SHP77 treated with DMSO at 0.1 percent for 48 hours (cell line): ENCODE results near the gene FBXL16.
"Not testable (repeated sequence)": the region's sequence is repeated elsewhere in the genome, so short reads cannot be mapped to it uniquely, and the experiment has no call there.

Experiments
- DNase-seq: peaks from one replicate; lab custom pipeline; 2025; lab: John Stamatoyannopoulos, UW

The FBXL16 gene

DNA sequence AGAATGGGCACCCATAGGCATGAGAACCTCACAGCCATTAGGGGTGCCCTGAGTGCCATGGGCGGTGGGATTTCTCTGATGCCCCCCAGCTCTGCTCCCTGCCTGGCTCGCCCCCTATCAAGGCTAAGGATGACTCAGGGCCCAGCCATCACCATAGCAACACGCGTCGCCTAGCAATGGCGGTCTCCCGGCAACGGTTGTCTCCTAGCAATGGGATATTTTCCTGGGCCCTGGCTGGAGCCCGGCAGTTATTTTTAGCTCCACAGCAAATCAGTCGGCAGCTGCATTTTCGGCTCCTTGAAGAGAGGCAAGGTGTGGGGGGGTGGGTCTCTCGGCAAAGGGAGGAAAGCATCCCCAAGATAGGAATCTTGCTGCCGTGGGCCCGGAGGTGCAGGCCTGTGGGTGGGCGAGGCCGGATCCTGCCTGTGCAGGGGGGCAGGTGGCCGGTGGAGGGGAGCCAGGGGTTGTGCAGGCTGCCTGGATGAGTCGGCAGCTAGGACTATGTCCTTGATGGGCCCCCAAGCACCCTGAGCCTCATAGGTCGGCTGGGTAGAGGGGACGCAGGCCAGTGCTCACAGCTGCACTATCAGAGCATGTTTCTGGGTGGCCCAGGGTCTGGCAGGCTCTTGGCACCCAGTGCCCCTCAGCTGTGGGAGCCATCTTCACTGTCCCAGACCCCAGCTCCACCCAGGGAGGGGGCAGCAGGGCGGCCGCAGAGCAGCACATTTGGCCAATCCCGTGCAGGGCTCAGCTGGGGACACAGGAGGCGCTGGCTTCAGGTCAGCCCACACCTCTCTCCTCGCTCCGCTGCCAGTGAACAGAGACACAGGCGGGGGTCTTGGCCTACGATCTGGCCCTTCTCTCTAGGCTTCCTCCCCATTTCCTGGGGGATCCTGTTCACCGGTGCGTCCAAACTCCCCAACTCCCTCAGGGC is 4.2 kb upstream of the FBXL16 start:
- peak; percentile 73 for DNase-seq

- no peak for DNase-seq
Observed at GRCh38 chr16:708959-709358, 3.4 kb upstream of the FBXL16 start.

DNA sequence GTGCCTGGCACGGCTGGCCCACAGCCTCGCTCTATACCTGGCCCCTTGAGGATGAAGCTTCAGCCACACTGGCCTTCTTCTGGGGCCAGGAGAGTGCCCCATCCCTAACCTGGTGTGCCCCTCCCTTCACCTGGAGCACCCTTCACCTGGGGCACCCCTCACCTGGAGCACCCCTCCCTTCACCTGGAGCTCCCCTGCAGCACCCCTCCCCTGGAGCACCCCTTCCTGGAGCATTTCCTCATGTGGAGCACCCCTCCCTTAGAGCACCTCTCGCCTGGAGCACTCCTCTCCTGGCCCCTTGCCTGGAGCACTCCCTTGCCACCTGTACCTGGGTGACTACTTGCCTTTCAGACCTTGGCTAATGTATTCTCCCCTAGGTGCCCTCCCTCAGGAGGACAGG is 2.4 kb upstream of the FBXL16 start:
- DNase-seq = no peak

DNA sequence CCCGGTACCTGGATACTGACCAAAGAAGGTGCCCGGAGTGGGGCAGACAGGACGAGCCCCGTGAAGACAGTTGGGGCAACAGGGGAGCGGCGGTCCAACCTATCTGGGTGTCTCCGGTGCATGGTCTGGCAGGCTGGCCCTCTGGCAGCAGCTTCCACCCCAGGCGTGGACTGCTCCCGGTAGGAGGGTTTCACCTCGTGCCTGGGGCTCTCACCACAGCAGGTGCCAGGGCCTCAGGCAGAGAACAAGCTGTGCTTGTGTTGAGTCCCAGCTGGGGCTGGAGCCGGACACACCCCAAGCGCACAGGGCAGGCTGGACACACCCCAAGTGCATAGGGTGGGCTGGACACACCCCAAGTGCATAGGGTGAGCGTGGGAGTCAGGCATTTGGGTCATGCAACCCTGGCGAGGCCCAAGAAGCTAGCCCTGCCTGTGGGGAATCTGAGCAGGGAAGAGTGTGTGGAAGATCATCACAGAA is 1.5 kb upstream of the FBXL16 start:
- DNase-seq = no peak

GRCh38 chr16:706189-707061 is 824 bp upstream of the FBXL16 start:
- no peak for DNase-seq

DNA sequence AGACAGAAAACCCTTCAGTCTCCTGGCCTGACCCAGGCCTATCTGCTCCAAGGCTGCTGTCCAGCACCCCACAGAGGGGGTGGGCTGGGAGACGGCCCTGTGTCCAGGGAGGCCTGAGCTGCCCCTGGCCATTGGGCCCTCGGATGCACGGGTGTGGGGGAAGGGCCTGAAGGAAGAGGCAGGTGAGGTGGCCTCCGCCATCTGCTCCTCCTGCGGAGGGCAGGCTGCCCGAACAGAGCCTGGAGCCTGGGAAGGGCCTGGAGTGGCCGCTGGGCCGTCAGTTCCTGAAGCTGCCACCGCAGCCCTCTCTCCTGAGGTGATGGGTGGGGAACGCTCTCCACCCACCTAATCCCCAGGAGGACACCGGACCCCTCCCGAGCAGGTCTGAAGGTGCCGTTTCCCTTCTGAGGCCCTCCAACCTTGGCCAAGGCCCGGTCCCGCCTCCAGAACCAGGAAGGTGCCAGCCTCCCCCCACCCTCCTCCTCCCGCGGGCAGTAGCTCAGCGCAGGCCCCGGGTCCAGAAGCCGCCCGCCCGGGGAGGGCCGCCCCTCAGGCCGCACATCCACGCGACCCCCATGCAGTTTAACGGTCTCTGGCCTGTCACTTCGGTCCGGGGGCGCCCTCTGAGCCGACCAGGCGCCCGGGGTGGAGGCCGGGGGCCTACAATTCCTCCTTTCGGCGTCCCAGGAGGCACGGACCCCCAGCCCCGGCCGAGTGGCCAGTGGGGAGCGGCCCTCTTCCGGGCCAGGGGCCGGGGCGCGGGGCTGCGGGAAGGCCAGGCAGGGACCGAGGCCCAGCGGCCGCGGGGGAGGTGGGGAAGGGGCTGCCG is 835 bp downstream of the FBXL16 start:
- no peak for DNase-seq

- DNase-seq = no peak
Observed at GRCh38 chr16:704047-704446, 1.6 kb downstream of the FBXL16 start.

GRCh38 chr16:703406-703805 is 2.2 kb downstream of the FBXL16 start:
- DNase-seq = no peak

GRCh38 chr16:702341-702740 is 3.3 kb downstream of the FBXL16 start:
- no peak for DNase-seq

GRCh38 chr16:700684-701584 is 4.7 kb downstream of the FBXL16 start:
- no peak for DNase-seq

GRCh38 chr16:698911-699671 is 6.5 kb downstream of the FBXL16 start:
- DNase-seq = no peak

- peak; percentile 85 for DNase-seq
Observed at GRCh38 chr16:695355-696089, 10.1 kb downstream of the FBXL16 start.

GRCh38 chr16:694863-695354 is 10.7 kb downstream of the FBXL16 start:
- DNase-seq = no peak

GRCh38 chr16:694187-694862 is 11.3 kb downstream of the FBXL16 start:
- DNase-seq = no peak

GRCh38 chr16:693766-694165 is 11.8 kb downstream of the FBXL16 start:
- no peak for DNase-seq

- no peak for DNase-seq
Observed at GRCh38 chr16:693364-693763, 12.2 kb downstream of the FBXL16 start.

GRCh38 chr16:692356-693108 is 13.1 kb downstream of the FBXL16 start:
- DNase-seq = no peak

GRCh38 chr16:691242-691641 is 14.4 kb downstream of the FBXL16 start:
- DNase-seq = not testable (repeated sequence)
